Activated T-cell treated with anti-CD3 and anti-CD28 coated beads for 4 hours (primary cell): ENCODE results near the gene KLHDC3.

Source experiments
- DNase-seq: peaks from one replicate; pipeline ENCODE4 v3.0.0-alpha.2; 2020

KLHDC3 gene

GRCh38 chr6:43013843-43014433 is at the start of gene KLHDC3, which contains the start of gene MEA1:
TSS of gene KLHDC3 (plus strand) at chr6:43014249. CDS start at chr6:43017193, 2,944 bp downstream.
TSS of gene MEA1 (minus strand) at chr6:43013946. CDS start at chr6:43013813, 133 bp downstream.
- DNase-seq, result peak; percentile 98

- DNase-seq, result no peak
Measured at GRCh38 chr6:42966571-42966970, 47.5 kb upstream of the KLHDC3 start.

GRCh38 chr6:42967228-42967627 is 46.8 kb upstream of the KLHDC3 start:
- DNase-seq, result no peak

GRCh38 chr6:42968126-42968701 is 45.8 kb upstream of the KLHDC3 start:
- DNase-seq, result no peak

- DNase-seq, result no peak
Measured at GRCh38 chr6:42968783-42969182, 45.3 kb upstream of the KLHDC3 start.

GRCh38 chr6:42969431-42969830 is 44.6 kb upstream of the KLHDC3 start:
- DNase-seq, result no peak

GRCh38 chr6:42969934-42970333 is 44.1 kb upstream of the KLHDC3 start:
- DNase-seq, result no peak

GRCh38 chr6:42970871-42971612 is 43.0 kb upstream of the KLHDC3 start:
- DNase-seq, result no peak

GRCh38 chr6:42971746-42972327 is 42.2 kb upstream of the KLHDC3 start:
- DNase-seq, result no peak

GRCh38 chr6:42973926-42974325 is 40.1 kb upstream of the KLHDC3 start:
- DNase-seq, result no peak

GRCh38 chr6:42974919-42975505 is 39.0 kb upstream of the KLHDC3 start:
- no peak for DNase-seq

- DNase-seq, result no peak
Measured at GRCh38 chr6:42978487-42978838, 35.6 kb upstream of the KLHDC3 start.

- DNase-seq, result peak; percentile 83
Measured at GRCh38 chr6:42978839-42979522, 35.1 kb upstream of the KLHDC3 start, which contains the start of gene PEX6. TSS of gene PEX6 (minus strand) at chr6:42979181. CDS start at chr6:42979150, 31 bp downstream.

- no peak for DNase-seq
Measured at GRCh38 chr6:42979523-42980177, 34.4 kb upstream of the KLHDC3 start.

- no peak for DNase-seq
Measured at GRCh38 chr6:42981836-42982235, 32.2 kb upstream of the KLHDC3 start.

GRCh38 chr6:42984001-42984923 is 29.8 kb upstream of the KLHDC3 start, which contains the start of gene PPP2R5D:
TSS of gene PPP2R5D (plus strand) at chr6:42984570. CDS start at chr6:42984678, 108 bp downstream.
- peak; percentile 95 for DNase-seq

GRCh38 chr6:42984924-42985475 is 29.0 kb upstream of the KLHDC3 start:
- DNase-seq, result no peak

GRCh38 chr6:42987533-42988451 is 26.3 kb upstream of the KLHDC3 start:
- DNase-seq, result no peak

GRCh38 chr6:42988486-42989020 is 25.5 kb upstream of the KLHDC3 start:
- no peak for DNase-seq
